RWPE1 (cell line): ENCODE results near the gene ABCA1.

Source experiments
- CTCF ChIA-PET: fragments of 350-600 bp; sonication (Branson Sonifier 250); formaldehyde crosslinking; extraction: SDS; loops from one replicate; lab custom pipeline; 2021; lab: Yijun Ruan, JAX
- POLR2A ChIA-PET: fragments of 400-600 bp; formaldehyde crosslinking; extraction: SDS; loops from one replicate; lab custom pipeline; 2020; ENCODE audit warnings: antibody characterized with exemption; ENCODE audit not compliant: low non-redundant PET; lab: Yijun Ruan, JAX
- DNase-seq: peaks from one replicate; pipeline ENCODE4 v3.0.0; 2012; ENCODE audit warnings: low spot score
- H3K27ac ChIP-seq: fragments of 450-650 bp; 2 replicates; pipeline ENCODE4 v1.5.1; 2017
- CTCF ChIP-seq: fragments of 450-650 bp; conservative IDR thresholded peaks from 2 replicates; pipeline ENCODE4 v1.5.1; 2017; ENCODE audit warnings: low read depth, mild to moderate bottlenecking

ABCA1 gene

DNA sequence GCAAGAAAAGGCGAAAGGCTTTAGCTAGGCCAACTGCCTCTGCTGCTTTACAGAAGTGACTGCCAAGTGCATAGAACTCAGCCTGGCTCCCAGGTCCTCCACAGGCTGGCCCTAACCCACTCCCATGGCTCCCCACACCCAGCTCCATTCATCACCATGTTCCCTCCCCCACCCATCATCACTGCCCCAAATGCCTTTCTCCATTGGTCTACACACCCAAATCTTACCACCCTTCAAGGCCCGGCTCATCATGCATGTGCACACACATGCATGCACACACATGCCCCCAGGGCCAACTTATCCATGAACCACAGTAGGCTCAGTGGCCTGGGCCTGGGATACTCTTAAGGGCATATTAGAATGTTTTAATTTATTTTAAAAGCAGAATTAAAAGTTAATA is 44.8 kb downstream of the ABCA1 start:
- ChIA-PET POLR2A (no interaction called here), CTCF (interaction anchor here (0.5 to 1.6 kb wide), 3 partner anchors 10 to 899 kb away, joined by 5 read pairs; no protein-coding TSS in a partner anchor)

GRCh38 chr9:104882566-104882965 is 45.4 kb downstream of the ABCA1 start:
- POLR2A ChIA-PET: no interaction called here
- DNase-seq: no peak
- TF ChIP-seq CTCF: no peak
- CTCF ChIA-PET: interaction anchor here (0.5 to 1.6 kb wide), 2 partner anchors 9 to 73 kb away, joined by 5 read pairs; no protein-coding TSS in a partner anchor
- H3K27ac ChIP-seq: no peak overlapping the region

More for the DNA sequence above, 44.8 kb downstream of the ABCA1 start:
- TF ChIP-seq CTCF: no peak
- H3K27ac ChIP-seq: no peak overlapping the region
- DNase-seq: no peak

- POLR2A ChIA-PET: no interaction called here
- CTCF ChIA-PET: interaction anchor here (1.6 kb wide), 1 partner anchor 9 kb away, joined by 5 read pairs; no protein-coding TSS in a partner anchor
- DNase-seq: no peak
- H3K27ac ChIP-seq: no peak overlapping the region
- TF ChIP-seq CTCF: no peak
These were observed 45.9 kb downstream of the ABCA1 start for GRCh38 chr9:104882086-104882485.

DNA sequence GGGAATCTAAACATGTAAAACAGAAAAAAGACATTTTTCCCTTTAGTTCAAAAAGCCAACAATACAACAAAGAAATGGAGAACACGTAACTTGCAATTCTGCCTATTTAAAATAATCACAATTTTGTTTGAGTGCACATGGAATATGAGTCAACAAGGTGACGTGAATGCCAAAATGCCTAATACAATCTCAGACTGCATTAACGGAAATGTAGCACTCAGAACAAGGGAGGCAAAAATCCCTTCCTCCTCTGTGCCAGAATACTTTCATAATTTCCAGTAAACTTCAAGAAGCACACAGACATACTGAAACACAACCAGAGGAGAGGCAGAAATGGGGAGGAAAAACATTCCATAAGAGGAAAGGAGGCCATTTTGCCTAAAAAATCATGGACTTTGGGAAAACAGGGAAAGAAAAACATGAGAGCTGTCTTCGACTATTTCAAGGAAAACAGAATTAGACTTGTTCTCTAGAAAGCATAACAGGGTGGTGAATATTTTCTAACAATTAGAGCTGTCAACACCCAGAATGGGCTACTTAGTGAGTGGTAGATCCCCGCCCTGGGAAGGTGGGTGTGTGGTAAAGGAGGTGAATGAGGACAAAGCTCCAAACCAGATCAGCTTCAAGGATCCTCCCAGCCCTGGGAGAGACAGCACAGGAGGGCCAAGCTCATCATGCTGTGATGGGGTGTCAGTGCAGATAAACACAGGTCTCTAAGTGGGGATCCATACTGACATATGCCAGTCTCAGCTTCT is 48.2 kb downstream of the ABCA1 start:
- H3K27ac ChIP-seq: peak overlapping the region; percentile 68
- DNase-seq: no peak
- POLR2A ChIA-PET: no interaction called here
- no peak for TF ChIP-seq CTCF
- CTCF ChIA-PET: interaction anchor here (0.6 to 0.7 kb wide), 3 partner anchors 16 to 281 kb away, joined by 3 read pairs; no protein-coding TSS in a partner anchor

GRCh38 chr9:104876587-104876986 is 51.4 kb downstream of the ABCA1 start:
- H3K27ac ChIP-seq: no peak overlapping the region; the same call in 1 of the 2 replicates
- no peak for TF ChIP-seq CTCF
- ChIA-PET POLR2A (no interaction called here), CTCF (interaction anchor here (0.6 to 2.5 kb wide), 2 partner anchors 13 to 554 kb away, joined by 3 to 8 read pairs; no protein-coding TSS in a partner anchor)
- DNase-seq: no peak

- DNase-seq: no peak
- peak overlapping the region; percentile 4; the same call in 1 of the 2 replicates for H3K27ac ChIP-seq
- TF ChIP-seq CTCF: no peak
- ChIA-PET POLR2A (no interaction called here), CTCF (interaction anchor here (0.5 to 2.5 kb wide), 2 partner anchors 12 to 559 kb away, joined by 3 to 8 read pairs; no protein-coding TSS in a partner anchor)
These were observed 52.1 kb downstream of the ABCA1 start for GRCh38 chr9:104875897-104876296.
